Left hindlimb (tissue), 1 donor: ENCODE data around the gene DENR.
"Not testable (repeated sequence)": the region's sequence is repeated elsewhere in the genome, so short reads cannot be mapped to it uniquely, and the experiment has no call there.

Source experiments
- DNase-seq: peaks from one replicate; pipeline ENCODE4 v3.0.0-alpha.2; 2018

DENR gene, protein sequence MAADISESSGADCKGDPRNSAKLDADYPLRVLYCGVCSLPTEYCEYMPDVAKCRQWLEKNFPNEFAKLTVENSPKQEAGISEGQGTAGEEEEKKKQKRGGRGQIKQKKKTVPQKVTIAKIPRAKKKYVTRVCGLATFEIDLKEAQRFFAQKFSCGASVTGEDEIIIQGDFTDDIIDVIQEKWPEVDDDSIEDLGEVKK

DNA sequence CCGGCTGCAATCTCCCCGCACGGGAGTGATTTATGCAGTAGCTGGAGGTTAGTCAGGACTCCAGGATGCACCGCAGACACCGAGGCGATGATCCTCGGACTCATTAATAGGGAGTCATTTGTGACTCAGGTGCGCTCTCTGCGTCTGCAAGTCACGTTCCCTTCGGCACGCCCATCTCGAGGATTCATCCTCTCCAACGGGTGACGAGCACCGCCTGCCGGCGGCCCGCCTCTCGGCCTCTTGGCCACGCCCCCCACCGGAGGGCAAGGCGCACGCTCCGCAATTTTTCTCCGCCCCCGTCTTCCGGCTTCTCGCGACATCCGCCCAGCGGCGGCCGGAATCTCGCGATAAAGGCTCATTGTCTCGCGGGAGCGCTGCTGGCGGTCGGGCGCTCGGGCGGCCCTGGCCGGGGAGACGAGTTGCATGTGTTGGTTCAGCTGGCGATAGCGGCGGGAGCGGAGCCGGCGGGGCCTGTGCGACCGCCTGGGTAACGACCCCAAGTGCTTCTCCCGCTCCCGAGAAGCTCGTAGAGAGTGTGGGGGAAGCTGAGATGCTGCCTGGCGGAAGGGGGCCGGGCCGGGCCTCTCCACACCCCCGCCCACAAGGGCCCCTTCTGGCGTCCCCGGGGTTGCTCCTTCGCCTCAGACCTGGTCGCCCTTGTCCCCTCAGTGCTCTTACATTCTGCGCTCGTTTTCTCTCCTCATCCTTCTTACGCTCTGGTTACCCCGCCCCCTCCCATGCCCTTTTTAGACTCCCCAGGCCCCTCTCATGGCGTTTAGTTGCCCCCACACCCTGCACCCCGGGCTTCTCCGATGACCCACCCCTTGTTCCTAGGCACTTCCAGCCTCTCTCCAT lies at the start of gene DENR:
Gene DENR, plus strand, starts transcription at position 361 of the 855 bp plus-strand sequence. CDS start 878 bp downstream, outside the sequence.
- peak; percentile 98 for DNase-seq

- not testable (repeated sequence) for DNase-seq
Observed at GRCh38 chr12:122702890-122703611, 49.6 kb upstream of the DENR start, which contains the start of gene HCAR2. Gene HCAR2, minus strand, starts transcription at chr12:122703357. Its CDS starts 74 bp downstream, at chr12:122703283.

DNA sequence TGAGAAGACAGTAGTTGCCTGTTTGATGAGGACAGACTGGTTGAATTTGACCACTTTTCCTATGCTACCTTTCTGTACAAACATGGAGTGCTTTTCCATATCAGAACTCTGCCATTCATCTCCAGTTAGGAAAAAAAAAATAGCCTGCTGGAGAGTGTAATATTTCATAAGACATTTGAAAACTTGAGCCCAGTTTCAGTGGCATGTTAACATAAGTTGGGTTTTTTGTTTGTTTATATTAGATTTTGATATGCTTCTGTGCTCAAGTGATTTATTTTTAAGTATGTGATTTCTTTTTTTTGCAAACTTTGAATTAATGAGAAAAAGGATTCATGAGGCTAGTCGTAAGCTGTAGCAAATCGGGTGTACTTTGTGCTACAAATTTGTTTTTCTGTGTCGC lies 48.8 kb upstream of the DENR start:
- not testable (repeated sequence) for DNase-seq

- not testable (repeated sequence) for DNase-seq
Observed at GRCh38 chr12:122709287-122709686, 43.3 kb upstream of the DENR start.

GRCh38 chr12:122710341-122710740 lies 42.3 kb upstream of the DENR start:
- DNase-seq, result not testable (repeated sequence)

GRCh38 chr12:122711266-122711665 lies 41.4 kb upstream of the DENR start:
- DNase-seq, result not testable (repeated sequence)

GRCh38 chr12:122713491-122714188 lies 39.0 kb upstream of the DENR start:
- not testable (repeated sequence) for DNase-seq

DNA sequence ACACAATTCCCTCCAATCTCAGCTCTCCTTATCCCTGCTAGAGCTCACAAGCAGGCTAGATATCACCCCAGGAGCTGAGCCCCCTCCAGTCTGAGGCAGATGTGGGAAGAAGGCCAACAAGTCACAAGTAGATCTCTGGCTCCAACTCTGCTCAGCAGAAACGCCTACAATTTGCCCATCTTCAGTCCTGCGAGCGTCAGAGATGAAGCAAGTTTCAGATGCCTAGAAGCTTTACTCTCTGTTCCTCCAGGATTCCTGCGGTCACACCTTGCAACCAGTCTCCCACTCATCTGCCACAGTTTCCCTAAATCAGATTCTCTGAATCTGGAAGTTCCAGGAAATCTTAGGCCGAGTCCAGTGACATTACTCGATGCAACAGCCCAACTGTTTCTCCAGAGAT lies 37.4 kb upstream of the DENR start:
- not testable (repeated sequence) for DNase-seq

- DNase-seq, result not testable (repeated sequence)
Observed at GRCh38 chr12:122716658-122717057, 36.0 kb upstream of the DENR start, which contains the start of gene HCAR3. Gene HCAR3, minus strand, starts transcription at chr12:122716811. Its CDS starts 74 bp downstream, at chr12:122716737.

- DNase-seq, result no peak
Observed at GRCh38 chr12:122721057-122721545, 31.5 kb upstream of the DENR start.

GRCh38 chr12:122722387-122722786 lies 30.2 kb upstream of the DENR start:
- no peak for DNase-seq

GRCh38 chr12:122724641-122725243 lies 27.9 kb upstream of the DENR start:
- no peak for DNase-seq

DNA sequence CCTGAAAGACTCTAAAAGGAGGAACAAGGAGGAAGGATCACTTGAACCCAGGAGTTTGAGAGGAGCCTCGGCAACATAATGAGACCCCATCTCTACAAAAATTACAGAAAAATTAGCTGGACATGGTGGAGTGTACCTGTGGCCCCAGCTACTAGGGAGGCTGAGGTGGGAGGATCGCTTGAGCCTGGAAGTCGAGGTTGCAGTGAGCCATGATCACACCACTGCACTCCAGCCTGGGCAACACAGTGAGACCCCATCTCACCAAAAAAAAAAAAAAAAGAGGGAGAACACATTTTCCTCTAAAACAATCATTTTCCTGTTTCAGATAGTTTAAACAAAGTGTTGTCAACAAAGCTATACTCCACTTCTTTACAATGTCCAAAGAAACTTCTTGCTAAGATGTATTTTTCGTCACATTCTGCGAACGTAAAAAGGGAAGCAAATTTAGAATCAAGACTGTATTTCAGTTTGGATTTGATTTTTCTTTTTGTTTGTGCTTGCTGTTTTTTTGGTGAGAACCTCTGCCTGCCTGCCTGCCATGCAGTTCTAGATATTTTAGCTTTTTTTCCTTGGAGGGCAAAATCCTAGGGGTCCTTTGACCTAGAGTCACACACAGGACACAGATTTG lies 27.1 kb upstream of the DENR start:
- DNase-seq, result no peak

DNA sequence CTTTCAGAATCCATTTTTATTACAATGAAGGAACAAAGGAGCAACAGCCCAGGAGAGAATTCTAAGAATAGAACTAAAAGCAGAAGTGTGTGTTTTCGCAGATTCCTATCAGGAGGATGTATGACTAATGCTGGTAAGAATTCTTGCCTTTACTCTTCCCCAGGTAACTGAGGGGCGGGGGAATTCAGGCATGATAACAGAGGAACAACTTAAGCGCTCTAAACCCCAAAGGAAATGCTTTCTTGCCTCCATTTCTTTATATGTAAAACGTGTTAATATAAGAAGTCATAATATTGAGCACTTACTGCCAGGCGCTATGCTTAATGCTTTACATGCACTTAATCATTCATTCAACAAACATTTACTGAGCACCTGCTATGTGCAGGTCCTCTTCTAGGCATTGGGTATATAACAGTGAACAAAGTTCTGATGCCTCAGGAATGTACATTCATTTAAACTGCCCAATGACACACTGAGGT lies 26.5 kb upstream of the DENR start:
- no peak for DNase-seq

DNA sequence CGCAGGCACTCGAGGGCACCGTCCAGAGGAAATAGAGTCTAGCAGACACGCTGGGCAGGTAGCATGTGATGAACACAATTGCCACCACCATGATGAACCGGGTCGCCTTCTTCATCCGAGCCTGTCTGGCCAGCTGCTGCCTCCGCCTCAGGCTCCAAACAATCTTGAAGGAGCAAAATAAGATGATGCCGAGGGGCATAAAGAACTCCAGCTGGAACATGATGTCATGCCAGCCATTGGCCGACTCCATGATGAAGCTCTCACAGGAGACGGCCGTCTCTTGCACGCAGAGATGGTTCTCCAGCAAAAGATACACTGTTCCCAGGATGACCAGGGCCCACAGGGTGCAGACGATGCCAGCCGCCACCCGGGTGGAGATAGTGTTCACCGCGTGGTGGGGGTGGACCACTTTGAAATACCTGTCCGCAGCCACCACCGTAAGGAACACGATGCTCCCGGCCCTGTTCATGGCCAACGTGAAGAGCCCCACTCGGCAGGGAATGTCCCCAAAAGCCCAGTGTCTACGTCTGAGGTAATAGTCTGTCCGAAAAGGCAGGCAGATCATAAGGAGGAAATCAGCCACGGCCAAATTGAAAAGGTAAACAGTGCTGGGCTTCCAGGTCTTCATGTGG lies 22.9 kb upstream of the DENR start:
- no peak for DNase-seq

- DNase-seq, result peak; percentile 29
Observed at GRCh38 chr12:122730215-122731014, 22.2 kb upstream of the DENR start, which contains the start of gene HCAR1. Gene HCAR1, minus strand, starts transcription at chr12:122730844. Its CDS starts 505 bp downstream, at chr12:122730339.

DNA sequence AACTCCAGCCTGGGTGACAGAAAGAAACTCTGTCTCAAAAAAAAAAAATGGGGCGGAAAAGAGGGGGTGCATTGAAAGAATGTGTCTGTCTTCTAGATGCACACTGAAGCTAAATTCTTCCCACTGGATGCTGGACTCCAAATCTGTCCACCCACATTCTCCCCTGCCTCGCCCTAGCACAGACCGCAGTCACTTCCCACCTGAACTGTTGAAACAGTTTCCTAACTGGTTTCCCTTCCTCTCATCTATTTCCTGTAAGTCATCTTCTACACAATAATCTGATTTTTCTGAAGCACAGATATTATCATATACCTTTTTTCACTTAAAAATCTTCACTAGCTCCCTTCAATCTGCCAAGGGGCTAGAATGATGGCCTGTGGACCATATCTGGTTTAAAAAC lies 20.5 kb upstream of the DENR start:
- no peak for DNase-seq

DNA sequence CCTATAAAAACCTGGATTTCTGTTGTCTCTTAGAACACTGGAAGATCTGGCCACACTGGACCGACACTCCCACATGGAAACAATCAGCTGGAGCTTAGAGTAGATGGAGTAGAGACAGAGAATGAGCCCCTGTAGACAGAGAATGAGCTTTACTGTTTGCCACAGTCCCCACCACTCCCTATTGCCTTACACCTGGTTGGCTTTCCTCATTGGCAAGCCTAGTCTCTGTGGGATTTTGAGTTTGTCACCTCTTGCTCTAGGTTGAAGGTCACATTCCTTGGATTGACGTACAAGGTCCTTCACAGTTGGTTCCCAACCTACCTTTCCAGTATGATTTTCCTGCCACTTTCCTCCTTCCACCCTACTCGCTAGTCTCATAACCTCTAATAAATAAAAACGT lies 20.0 kb upstream of the DENR start:
- no peak for DNase-seq

- DNase-seq, result no peak
Observed at GRCh38 chr12:122738571-122738970, 14.1 kb upstream of the DENR start.

DNA sequence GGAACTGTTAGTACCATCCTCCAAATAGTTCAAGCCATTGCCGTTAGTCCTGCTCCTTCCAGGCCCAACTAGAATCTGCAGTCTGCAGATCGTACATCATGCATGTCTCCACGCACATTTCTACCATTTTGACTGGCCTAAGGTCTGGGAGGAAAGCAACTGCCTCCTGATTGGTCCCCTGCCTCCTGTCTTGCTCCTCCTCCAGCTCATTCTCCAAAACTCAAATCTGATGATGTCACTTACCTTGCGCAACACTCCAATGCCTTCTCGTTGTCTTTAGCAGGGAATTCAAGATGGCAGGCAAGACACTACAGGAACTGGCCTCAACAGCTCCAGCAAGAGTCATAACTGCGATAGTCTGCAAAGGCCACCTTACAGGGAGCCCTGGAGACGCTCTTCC lies 12.3 kb upstream of the DENR start:
- no peak for DNase-seq
